Activated CD4-positive, CD25-positive, alpha-beta regulatory T cell treated with anti-CD3 and anti-CD28 coated beads, Interleukin-2, amount 50 U/mL, for 24 hours (primary cell): ENCODE results near the gene PIK3CA.
"Not testable (repeated sequence)": the region's sequence is repeated elsewhere in the genome, so short reads cannot be mapped to it uniquely, and the experiment has no call there.

Experiments
- ATAC-seq, 2 donors: fragments of 150-1000 bp; cut with Tn5 transposase; one replicate each; pipeline ENCODE4 v1.10.0; 2021; ENCODE audit warnings: mild to moderate bottlenecking in 1 of 2, moderate library complexity in 1 of 2

The PIK3CA gene

GRCh38 chr3:179265092-179265491 is 116.9 kb downstream of the PIK3CA start:
- no peak for ATAC-seq

- peak; percentile 43 to 44 for ATAC-seq
Observed at GRCh38 chr3:179265875-179266274, 117.7 kb downstream of the PIK3CA start.

- no peak for ATAC-seq
Observed at GRCh38 chr3:179266701-179267211, 118.6 kb downstream of the PIK3CA start.

GRCh38 chr3:179268400-179269051 is 120.4 kb downstream of the PIK3CA start:
- no peak for ATAC-seq

- ATAC-seq = no peak
Observed at GRCh38 chr3:179269152-179269707, 121.1 kb downstream of the PIK3CA start.

- ATAC-seq = no peak
Observed at GRCh38 chr3:179272385-179272784, 124.2 kb downstream of the PIK3CA start.

- not testable (repeated sequence) for ATAC-seq
Observed at GRCh38 chr3:179274434-179274833, 126.3 kb downstream of the PIK3CA start.

GRCh38 chr3:179276001-179276400 is 127.8 kb downstream of the PIK3CA start:
- ATAC-seq = no peak

GRCh38 chr3:179276743-179277142 is 128.6 kb downstream of the PIK3CA start:
- ATAC-seq = no peak

- no peak for ATAC-seq
Observed at GRCh38 chr3:179278151-179278550, 130.0 kb downstream of the PIK3CA start.

GRCh38 chr3:179278932-179279693 is 131.0 kb downstream of the PIK3CA start:
- no peak for ATAC-seq

GRCh38 chr3:179279837-179280236 is 131.7 kb downstream of the PIK3CA start:
- ATAC-seq = no peak

GRCh38 chr3:179281825-179282224 is 133.7 kb downstream of the PIK3CA start:
- ATAC-seq = no peak

- no peak for ATAC-seq
Observed at GRCh38 chr3:179286331-179286730, 138.2 kb downstream of the PIK3CA start.

- no peak for ATAC-seq
Observed at GRCh38 chr3:179288845-179289244, 140.7 kb downstream of the PIK3CA start.

- no peak for ATAC-seq
Observed at GRCh38 chr3:179289295-179289694, 141.1 kb downstream of the PIK3CA start.
